8988T (cell line): ENCODE data around the gene RHOF.

Source experiments
- DNase-seq: peaks from one replicate; pipeline ENCODE4 v3.0.0; 2011

RHOF gene

DNA sequence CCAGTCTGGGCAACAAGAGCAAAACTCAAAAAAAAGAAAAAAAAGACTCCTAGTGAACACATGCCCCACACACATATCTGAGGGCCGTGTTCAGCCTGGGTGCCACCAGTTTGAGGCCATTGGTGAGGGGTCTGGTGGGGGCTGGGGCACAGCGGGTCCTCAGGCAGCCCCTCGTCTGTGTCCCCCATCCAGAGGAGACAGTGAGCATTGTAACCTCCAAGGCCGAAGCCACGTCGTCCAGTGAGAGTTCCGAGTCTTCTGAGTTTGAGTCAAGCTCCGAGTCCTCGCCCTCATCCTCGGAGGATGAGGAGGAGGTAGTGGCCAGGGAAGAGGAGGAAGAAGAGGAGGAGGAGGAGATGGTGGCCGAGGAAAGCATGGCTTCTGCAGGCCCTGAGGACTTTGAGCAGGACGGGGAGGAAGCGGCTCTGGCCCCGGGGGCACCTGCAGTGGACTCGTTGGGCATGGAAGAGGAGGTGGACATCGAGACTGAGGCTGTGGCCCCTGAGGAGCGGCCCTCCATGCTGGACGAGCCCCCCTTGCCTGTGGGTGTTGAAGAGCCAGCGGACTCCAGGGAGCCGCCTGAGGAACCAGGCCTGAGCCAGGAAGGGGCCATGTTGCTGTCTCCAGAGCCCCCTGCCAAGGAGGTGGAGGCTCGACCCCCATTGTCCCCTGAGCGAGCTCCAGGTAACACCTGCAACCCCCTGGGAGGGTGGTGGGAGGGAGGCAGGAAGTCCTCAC, 25.9 kb upstream of the RHOF start:
- no peak for DNase-seq

DNA sequence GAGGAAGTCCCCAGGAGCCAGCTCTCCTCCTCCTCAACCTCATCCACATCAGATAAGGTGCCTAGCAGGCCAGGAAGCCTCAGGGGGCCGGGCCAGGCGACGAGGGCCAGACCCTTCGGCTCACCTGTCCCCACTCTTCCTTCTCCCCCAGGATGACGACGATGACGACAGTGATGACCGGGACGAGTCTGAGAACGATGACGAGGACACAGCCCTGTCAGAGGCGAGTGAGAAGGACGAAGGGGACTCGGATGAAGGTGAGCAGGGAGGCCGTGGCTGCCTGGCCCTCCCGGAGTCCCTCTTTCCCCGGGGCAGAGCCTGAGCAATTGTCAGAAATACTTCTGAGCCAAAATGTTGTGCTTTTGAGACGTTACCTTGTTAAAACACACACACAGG, 24.2 kb upstream of the RHOF start:
- DNase-seq = no peak

DNA sequence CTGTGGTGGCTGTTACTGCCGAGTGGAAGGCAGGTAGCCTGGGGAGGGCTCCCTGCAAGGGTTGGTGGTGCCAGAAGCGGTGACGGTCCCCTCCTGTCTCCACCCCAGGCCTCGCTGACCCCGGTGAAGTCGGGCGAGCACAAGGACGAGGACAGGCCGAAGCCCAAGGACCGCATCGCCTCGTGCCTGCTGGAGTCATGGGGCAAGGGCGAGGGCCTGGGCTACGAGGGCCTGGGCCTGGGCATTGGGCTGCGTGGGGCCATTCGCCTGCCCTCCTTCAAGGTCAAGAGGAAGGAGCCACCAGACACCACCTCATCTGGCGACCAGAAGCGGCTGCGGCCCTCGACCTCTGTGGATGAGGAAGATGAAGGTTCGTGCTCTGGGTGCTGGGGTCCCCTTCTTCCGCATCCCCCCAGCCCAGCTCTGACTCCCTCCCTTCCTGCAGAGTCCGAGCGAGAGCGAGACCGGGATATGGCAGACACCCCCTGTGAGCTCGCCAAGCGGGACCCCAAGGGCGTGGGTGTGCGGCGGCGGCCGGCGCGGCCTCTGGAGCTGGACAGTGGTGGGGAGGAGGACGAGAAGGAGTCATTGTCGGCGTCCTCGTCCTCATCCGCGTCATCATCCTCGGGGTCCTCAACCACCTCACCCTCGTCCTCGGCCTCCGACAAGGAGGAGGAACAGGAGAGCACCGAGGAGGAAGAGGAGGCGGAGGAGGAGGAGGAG, 23.6 kb upstream of the RHOF start:
- DNase-seq = no peak

DNA sequence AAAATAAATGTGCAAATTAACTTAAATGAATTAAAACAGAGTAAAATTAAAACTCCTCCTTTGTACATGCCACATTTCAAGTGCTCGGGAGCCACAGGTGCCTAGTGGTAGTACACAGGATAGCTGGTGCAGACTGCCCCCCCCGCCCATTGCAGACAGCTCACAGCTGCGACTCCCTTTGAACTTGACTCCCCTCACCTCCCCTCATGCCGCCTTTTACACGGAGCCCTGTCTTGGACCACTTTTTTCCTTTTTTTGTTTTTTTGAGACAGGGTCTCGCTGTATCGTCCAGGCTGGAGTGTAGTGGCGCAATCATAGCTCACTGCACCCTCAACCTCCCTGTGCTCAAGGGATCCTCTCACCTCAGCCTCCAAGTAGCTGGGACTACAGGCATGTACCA, 21.8 kb upstream of the RHOF start:
- DNase-seq = no peak

DNA sequence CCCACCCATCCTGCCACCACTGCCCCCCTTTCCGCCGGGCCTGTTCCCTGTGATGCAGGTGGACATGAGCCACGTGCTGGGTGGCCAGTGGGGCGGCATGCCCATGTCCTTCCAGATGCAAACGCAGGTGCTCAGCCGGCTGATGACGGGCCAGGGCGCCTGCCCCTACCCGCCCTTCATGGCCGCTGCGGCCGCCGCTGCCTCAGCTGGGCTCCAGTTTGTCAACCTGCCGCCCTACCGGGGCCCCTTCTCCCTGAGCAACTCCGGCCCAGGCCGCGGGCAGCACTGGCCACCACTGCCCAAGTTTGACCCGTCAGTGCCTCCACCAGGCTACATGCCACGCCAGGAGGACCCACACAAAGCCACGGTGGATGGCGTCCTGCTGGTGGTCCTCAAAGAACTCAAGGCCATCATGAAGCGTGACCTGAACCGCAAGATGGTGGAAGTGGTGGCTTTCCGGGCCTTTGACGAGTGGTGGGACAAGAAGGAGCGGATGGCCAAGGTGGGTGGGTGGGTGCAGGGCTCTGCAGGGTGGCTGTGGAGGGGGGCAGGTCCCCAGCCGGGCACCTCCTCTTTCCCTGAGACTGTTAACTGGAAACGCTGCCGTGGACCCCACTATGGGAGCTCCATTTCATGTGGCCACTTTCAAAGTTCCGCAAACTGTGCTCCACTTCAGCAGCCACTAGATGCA, 21.1 kb upstream of the RHOF start:
- no peak for DNase-seq

DNA sequence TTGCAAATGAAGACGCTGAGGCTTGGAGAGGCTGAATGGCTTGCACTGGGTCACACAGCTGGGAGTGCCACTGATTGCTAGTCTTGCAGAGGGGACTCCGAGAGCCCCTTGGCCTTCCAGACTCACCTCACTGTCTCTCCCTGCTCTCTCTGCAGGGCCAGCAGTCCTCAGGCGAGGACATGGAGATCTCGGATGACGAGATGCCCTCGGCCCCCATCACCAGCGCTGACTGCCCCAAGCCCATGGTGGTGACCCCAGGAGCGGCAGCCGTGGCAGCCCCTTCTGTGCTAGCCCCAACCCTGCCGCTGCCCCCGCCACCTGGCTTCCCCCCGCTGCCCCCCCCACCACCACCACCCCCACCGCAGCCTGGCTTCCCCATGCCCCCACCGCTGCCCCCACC, 20.5 kb upstream of the RHOF start:
- no peak for DNase-seq

DNA sequence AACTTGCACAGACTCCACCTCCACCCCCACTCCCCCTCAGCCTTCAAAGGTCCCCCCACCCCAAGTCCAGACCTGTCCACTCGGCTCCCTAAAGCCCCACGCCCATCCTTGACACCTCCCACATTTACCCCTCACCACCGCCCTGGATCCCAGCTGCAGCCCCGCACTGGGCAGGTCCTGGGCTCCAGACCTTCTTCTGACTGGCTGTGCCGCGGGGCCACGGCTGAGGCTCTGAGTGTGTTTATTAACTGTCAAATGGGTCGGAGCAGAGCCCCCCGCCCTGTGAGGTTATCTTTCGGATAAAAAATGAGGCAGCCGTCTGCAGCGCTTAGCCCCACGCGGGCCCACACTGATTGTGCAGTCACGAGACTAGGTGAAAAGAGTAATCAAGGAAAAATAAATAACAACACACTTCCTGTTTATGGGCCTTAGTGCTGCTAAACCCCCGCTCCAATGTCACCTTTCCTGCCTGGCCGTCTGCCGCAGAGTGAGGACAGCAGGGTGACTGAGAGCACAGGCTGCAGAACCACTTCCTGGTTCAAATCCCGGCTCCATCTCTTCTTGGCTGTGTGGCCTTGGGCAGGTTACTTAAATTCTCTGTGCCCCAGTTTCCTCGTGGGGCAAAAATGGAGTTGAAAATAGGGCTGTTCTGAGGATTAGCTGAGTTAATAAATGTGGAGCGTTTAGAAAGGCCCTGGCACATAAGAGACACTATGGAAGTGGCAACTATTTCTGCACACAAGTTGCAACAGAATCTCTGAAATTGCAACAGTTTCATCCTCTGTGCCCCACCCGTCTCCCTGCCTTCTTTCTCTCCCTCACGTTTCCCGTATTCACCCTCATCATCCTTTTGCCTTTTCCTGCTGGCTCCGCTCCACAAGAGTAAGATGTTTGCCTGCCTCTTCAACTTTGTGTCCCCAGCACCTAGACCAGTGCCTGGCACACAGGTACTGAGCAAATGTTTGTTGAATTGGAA, 19.7 kb upstream of the RHOF start:
- no peak for DNase-seq

DNA sequence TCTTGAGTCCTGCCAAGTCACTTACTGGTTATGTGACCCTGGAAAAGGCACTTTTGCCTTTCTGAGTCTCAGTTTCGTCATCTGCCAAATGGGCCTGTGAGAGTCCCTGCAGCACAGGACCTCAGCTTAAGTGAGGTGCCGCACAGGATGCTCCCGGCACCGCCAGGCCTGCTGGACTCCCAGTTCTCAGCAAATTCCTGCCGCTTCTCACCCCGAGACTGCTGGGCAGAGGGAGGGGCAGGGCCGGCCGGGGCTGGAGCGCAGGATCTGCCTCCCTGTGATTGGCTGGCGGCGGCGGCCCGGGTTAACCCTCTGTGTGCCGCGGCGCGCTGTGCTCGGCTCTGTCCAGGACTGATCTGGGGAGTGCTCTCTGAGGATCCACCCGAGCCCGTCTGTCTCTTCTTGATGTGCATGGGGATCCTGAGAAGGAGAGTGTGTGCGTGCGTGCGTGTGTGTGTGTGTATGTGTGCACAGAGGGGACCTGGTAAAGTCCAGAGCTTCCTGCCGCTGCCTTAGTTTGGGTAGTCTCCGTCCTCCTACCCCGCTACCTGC, 18.9 kb upstream of the RHOF start:
- DNase-seq = peak; percentile 94

DNA sequence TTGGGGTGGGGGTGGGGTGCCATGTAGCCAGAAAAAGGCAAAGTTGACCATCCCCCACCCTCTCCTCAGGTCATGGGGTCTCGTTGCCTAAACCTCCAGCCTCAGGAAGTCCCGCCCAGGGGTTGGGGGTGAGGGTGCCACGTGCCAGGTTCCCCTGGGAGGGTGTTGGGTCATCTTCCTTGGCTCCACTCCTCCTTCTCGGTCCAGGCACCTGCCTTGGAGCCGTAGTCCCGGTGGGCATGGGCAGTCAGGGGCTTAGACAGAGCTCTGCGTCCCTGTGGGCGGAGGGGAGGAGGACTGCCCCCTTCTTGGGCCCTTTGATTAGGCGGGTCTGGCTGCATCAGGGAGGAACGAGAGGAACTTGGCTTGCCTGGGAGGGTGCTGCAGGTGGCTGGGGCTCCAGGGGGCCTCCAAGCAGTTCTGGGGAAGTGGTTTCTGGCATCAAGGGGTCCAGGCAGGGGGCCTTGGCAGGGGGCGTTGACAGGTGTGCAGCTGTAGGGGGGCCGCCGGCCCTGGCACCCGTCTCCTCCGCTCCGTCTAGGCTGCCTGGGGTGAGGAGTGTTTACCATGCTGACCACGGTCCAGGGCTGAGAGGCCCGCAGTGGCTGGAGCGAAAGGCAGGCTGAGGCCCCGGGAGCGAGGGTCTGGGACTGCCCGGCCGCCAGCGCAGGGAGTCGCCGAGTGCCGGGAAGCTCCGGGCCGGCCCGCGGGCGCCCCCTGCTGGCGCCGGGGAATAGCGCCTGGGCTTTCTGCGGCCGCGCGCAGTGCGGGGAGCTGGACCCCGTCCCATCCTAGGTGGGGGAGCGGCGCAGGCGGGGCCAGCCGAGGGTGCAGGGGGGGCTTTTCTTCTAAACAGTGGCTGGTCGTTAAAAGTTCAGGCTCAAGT, 18.2 kb upstream of the RHOF start:
- DNase-seq = peak; percentile 94

DNA sequence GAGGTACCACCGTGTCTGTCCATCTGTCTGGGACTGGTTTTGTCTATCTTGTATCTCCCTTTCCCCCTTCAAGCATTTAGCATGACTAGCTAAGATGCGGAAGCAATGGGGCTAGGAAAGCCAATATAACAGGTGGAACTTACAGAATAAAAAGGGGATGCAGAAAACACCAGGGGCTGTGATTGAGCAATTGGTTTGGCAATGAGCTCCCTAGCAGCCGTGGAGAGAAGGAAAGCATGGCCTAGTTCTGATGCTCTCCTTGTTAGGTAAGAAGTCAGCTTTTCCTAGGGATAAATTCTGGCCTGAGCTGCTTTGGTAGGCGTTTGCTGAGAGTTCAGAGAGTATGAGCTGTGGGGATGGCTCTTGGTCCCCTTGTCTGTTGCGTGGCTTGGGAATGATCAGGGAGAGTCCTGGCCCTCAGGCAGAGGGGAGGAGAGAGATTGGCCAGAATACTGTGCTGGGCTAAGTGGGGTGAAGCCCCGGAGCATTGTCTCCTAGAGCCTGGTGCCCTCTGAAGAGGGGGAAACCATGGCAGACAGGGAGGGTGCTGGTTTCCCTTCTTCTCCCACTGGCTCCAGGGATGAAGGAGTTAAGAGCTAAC, 17.4 kb upstream of the RHOF start:
- no peak for DNase-seq

DNA sequence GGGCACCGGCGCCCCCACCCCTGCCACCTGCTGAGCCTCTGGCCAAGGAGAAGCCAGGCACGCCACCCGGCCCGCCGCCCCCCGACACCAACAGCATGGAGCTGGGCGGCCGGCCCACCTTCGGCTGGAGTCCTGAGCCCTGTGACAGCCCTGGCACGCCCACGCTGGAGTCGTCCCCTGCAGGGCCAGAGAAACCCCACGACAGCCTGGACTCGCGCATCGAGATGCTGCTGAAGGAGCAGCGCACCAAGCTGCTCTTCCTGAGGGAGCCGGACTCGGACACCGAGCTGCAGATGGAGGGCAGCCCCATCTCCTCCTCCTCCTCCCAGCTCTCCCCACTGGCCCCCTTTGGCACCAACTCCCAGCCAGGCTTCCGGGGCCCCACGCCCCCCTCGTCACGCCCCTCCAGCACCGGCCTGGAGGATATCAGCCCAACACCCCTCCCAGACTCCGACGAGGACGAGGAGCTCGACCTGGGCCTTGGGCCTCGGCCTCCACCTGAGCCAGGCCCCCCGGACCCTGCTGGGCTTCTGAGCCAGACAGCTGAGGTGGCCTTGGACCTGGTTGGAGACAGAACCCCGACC, 16.8 kb upstream of the RHOF start:
- no peak for DNase-seq

DNA sequence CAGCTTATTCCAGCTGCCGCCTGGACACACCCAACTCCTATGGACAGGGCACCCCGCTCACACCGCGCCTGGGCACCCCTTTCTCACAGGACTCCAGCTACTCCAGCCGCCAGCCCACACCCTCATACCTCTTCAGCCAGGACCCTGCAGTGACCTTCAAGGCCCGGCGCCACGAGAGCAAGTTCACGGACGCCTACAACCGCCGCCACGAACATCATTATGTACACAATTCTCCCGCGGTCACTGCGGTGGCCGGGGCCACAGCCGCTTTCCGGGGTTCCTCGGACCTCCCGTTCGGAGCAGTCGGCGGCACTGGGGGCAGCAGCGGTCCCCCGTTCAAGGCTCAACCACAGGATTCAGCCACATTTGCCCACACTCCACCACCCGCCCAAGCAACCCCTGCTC, 16.2 kb upstream of the RHOF start:
- DNase-seq = no peak

DNA sequence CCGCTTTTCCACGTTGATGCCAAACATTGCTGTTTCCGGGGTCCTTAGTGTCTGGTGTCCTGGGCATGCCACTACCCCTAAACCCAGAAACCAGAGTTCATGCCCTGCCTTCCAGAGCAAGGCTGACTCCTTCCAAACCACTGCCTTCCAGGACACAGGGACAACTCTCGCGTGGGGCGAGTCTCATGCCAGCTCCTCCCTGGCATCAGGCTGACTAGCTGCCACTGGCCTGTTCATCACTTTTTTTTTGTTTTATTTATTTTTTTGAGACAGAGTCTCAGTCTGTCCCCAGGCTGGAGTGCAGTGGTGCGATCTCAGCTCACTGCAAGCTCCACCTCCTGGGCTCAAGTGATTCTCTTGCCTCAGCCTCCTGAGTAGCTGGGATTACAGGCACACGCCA, 15.1 kb upstream of the RHOF start:
- no peak for DNase-seq

DNA sequence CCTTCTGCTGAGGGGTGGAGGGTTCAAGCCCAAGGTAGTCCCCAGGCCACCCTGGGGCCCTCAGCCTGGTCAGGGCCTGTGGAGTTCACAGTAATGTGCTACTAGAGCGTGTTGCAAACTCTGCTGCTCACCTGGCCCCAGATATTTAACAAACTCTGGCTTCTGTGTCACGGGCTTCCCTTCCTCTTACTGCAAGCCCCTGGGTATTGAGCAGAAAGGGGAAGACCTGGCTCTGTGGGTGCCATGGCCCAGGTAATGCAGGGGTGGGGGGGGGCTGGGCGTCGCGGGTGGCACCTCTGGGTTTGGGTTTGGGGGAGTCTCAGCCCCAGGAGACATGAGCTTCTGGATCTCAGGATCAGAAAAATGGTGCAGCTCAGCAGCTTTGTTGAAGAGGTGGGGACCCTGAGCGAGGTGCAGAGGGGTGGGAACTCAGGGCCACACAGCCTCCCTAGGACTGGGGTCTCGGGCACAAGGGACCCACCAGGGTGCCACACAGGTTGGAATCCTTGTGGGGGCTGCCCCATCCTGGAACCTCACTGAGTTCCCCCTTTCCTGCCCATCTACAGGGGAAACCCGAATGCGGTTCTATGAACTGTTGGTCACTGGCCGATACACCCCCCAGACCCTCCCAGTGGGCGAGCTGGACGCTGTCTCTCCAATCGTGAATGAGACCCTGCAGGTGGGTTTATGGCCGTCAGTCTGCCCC, 14.3 kb upstream of the RHOF start:
- DNase-seq = no peak

DNA sequence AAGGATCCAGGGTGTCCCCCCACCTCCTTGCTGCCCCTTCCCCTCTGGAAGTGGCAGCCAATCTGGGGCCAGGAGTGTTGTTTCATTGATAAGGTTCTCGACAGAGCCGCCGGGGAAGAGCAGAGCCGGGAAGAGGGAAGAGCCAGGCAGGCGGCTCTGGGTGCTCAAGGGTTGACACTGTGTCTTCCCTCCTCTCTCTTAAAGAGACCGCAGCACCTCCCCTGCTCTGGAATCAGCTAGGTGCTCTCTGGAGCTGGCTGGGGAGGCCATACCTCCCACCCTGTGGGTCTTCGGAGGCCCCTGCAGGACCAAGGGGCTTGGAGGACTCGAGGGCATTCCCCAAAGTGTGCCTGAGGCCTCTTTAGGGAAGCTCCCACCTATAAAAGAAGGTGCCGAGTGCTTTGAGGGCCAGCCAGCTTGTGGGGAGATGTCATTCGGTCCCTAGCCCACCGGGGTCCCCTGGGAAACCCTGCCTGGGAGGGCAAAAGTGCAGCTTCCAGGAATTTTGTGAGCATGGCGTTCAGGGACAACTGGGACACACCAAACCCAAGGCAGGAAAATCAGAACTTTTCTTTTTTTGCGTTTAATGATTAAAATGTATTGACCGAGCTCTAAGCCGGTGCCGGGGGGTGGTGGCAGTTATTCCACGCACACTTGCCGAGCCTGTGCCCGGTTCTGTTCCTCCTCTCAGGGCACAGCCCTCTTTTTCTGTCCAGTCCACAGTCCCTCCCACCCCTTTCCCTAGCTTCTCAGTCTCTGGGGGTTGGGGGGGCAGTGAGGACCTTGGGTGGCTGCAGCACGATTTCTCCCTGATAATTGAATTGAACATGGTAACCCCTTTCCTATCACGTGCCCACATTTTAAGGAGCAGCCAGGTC, 13.3 kb upstream of the RHOF start:
- DNase-seq = peak; percentile 77

DNA sequence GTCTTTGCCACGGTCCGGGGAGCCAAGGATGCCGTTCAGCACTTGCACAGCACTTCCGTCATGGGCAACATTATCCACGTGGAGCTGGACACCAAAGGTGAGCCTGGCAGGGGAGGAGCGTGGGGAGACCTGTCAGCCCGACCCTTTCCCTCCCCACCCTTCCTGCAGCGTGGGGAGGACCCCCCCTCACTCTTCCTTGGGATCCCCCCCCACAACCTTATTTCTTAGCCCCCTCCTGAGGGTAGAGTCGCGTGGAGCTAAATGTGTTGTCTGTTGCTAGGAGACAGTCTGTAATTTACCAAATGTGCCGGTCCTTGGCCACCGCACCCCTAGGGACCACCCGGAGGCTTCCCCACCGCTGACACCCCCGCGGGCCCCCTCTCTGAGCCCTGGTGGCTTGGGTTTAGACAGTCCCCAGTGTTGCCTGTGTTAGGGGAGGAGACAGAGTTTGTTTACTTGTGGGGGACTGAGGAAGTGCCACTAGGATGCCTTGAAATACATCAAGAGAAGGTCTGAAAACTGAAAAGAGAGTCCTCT, 12.6 kb upstream of the RHOF start:
- peak; percentile 51 for DNase-seq

DNA sequence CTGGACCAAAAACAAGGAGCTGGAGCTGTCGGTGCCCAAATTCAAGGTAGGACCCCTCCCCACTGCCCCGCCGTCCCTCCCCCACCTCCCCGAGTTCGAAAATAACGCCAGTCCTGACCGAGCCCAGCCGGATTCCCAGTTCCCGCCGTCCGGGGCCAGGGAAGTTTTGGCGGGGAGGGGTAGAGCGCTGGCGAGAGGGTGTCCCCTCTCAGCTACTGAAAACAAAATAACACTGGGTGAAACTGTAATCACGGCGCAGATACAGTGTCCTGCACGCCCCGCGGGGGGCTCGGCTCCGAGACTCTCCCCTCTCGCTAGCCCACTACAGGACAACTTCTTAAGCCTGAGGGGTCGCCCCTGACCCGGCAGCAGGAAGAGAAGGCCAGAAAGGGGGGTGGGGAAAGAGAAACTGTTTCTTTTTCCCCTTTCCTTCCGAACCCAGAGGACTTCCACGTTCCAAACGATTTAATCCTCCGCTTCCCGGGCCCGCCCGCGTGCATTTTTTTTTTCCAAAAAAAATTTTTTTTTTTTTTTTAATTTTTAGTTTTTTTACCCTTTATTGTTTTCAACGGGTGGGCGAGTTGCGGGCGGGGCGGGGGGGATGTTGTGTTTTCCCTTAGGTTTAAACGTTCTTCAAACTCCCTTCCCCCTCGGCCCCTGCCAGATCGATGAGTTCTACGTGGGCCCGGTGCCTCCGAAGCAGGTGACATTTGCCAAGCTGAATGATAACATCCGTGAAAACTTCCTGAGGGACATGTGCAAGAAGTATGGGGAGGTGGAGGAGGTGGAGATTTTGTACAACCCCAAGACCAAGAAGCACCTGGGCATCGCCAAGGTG, 11.9 kb upstream of the RHOF start:
- peak; percentile 58 for DNase-seq
